Endodermal cell (in vitro differentiated cells): ENCODE results near the gene COASY. TPM values are rescaled to one million over a fixed set of nuclear protein-coding genes. Genes with fewer than 3 reads are reported as not detected.
A peak's percentile ranks its signal among the peaks of the same experiment; 100 is the strongest.

Experiments
- DNase-seq: peaks from one replicate; pipeline ENCODE4 v3.0.0-alpha.2; 2017
- H3K27ac ChIP-seq: 2 replicates; pipeline ENCODE4 v1.5.1; 2013; ENCODE audit warnings: mild to moderate bottlenecking, low read depth, low read length, moderate library complexity
- H3K27me3 ChIP-seq: 2 replicates; pipeline ENCODE4 v1.6.1; 2013; ENCODE audit warnings: mild to moderate bottlenecking, low read length, moderate library complexity; ENCODE audit not compliant: insufficient read depth, control insufficient read depth, poor library complexity, severe bottlenecking
- H3K36me3 ChIP-seq: 2 replicates; pipeline ENCODE4 v1.7.0; 2013; ENCODE audit warnings: mild to moderate bottlenecking, low read length, moderate library complexity; ENCODE audit not compliant: control insufficient read depth, insufficient read depth
- H3K4me1 ChIP-seq: one replicate; pipeline ENCODE4 v1.7.0; 2013; ENCODE audit warnings: low read length; ENCODE audit not compliant: control insufficient read depth, insufficient read depth
- H3K4me3 ChIP-seq: 2 replicates; pipeline ENCODE4 v1.5.1; 2013; ENCODE audit warnings: mild to moderate bottlenecking, low read length, moderate library complexity
- H3K9ac ChIP-seq: 2 replicates; pipeline ENCODE4 v1.6.1; 2013; ENCODE audit warnings: mild to moderate bottlenecking, low read length, moderate library complexity; ENCODE audit not compliant: poor library complexity, severe bottlenecking; ENCODE audit errors: extremely low read depth
- H3K9me3 ChIP-seq: 2 replicates; pipeline ENCODE4 v1.6.1; 2013; ENCODE audit warnings: mild to moderate bottlenecking, low read length, moderate library complexity; ENCODE audit not compliant: control insufficient read depth
- H3K27ac Mint-ChIP-seq: 2 replicates; pipeline ENCODE4 v1.8.0; 2020; ENCODE audit warnings: mixed read lengths
- H3K27me3 Mint-ChIP-seq: 2 replicates; pipeline ENCODE4 v1.8.0; 2021; ENCODE audit warnings: mild to moderate bottlenecking, mixed read lengths; ENCODE audit not compliant: insufficient read depth
- H3K36me3 Mint-ChIP-seq: 2 replicates; pipeline ENCODE4 v1.8.0; 2020; ENCODE audit warnings: low read depth, mixed read lengths
- H3K4me1 Mint-ChIP-seq: 2 replicates; pipeline ENCODE4 v1.8.0; 2020; ENCODE audit warnings: mixed read lengths
- H3K4me3 Mint-ChIP-seq: 2 replicates; pipeline ENCODE4 v1.8.0; 2020; ENCODE audit warnings: mild to moderate bottlenecking, moderate library complexity, mixed read lengths
- H3K9me3 Mint-ChIP-seq: 2 replicates; pipeline ENCODE4 v1.8.0; 2020; ENCODE audit warnings: mild to moderate bottlenecking, mixed read lengths
- WGBS, 2 experiments: methylation state at CpG; one replicate each; pipeline versions ENCODE4 v1.1.5 to v1.1.7; 2013; ENCODE audit warnings: missing lambda C conversion rate in 2 of 2, mixed read lengths in 1 of 2; ENCODE audit not compliant: insufficient coverage in 1 of 2, insufficient read length in 1 of 2; 5-methylcytosine and 5-hydroxymethylcytosine counted together
- total RNA-seq, 2 donors: library from RNA; stranded (reverse); fragmentation: NEBNext Ultra II Directional in 1 of 2; extraction: Animal tissue kit (Norgen Biotek cat#: 25700) in 1 of 2; gene quantifications; 2 replicates in 1 of 2; 3 replicates in 1 of 2; pipeline ENCODE4 v1.2.1, GENCODE V29; 2021
- TF ChIP-seq, protein P1 (sequence below): fragments of 200-600 bp; sonication (generic); conservative IDR thresholded peaks from 2 replicates; pipeline ENCODE4 v1.5.0; 2021; ENCODE audit warnings: antibody characterized with exemption, mild to moderate bottlenecking

Gene COASY
- total RNA-seq, 2 donors from 2014 or later: 97.7 to 99.4 TPM

- no peaks in the 10 kb centered on the region for H3K9me3 ChIP-seq
- 90 to 93% methylated on average over 10 to 23 of the region's 23 CpGs for WGBS, 2 experiments
- H3K27me3 ChIP-seq: no peaks in the 10 kb centered on the region
- H3K36me3 Mint-ChIP-seq: peaks cover 9% of the 10 kb centered on the region
- H3K4me3 ChIP-seq: no peak overlapping the region
- no peak overlapping the region for H3K4me3 Mint-ChIP-seq
- no peak overlapping the region for H3K27ac Mint-ChIP-seq
- H3K9ac ChIP-seq: no peak overlapping the region
- peaks cover 10% of the 10 kb centered on the region for H3K4me1 Mint-ChIP-seq
- DNase-seq: no peak
- no peaks in the 10 kb centered on the region for H3K27me3 Mint-ChIP-seq
- no peaks in the 10 kb centered on the region for H3K9me3 Mint-ChIP-seq
- no peak overlapping the region for H3K27ac ChIP-seq
- no peaks in the 10 kb centered on the region for H3K36me3 ChIP-seq
- no peaks in the 10 kb centered on the region for H3K4me1 ChIP-seq
- TF ChIP-seq, protein P1, sequence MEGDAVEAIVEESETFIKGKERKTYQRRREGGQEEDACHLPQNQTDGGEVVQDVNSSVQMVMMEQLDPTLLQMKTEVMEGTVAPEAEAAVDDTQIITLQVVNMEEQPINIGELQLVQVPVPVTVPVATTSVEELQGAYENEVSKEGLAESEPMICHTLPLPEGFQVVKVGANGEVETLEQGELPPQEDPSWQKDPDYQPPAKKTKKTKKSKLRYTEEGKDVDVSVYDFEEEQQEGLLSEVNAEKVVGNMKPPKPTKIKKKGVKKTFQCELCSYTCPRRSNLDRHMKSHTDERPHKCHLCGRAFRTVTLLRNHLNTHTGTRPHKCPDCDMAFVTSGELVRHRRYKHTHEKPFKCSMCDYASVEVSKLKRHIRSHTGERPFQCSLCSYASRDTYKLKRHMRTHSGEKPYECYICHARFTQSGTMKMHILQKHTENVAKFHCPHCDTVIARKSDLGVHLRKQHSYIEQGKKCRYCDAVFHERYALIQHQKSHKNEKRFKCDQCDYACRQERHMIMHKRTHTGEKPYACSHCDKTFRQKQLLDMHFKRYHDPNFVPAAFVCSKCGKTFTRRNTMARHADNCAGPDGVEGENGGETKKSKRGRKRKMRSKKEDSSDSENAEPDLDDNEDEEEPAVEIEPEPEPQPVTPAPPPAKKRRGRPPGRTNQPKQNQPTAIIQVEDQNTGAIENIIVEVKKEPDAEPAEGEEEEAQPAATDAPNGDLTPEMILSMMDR: no peak
These were observed 14.9 kb upstream of the COASY start for GRCh38 chr17:42547001-42547461.

DNA sequence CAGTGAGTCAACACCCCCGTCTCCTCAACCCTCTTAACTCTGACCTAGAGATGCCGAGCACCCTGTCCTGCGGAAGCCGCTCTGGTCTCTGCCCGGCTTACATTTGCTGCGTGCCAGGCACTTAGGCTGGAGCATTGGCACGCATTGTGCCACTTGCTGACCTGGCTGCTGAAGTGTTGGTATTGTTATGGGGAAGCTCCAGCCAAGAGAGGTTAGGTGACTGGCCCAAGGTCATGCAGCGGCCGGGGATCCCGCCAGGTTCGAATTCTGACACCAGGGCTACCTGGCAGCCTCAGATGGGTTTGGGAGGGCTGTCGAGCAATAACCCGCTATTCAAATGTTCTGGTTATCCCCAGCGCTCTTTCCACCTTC lies 14.3 kb upstream of the COASY start:
- H3K4me3 Mint-ChIP-seq: peak overlapping the region; percentile 45
- peaks cover 10% of the 10 kb centered on the region for H3K4me1 Mint-ChIP-seq
- TF ChIP-seq, protein P1: no peak
- no peak overlapping the region for H3K4me3 ChIP-seq
- no peaks in the 10 kb centered on the region for H3K9me3 Mint-ChIP-seq
- WGBS, 2 experiments: 90 to 91% methylated on average over 8 to 14 of the region's 14 CpGs
- peaks cover 9% of the 10 kb centered on the region for H3K36me3 Mint-ChIP-seq
- H3K9me3 ChIP-seq: no peaks in the 10 kb centered on the region
- no peak for DNase-seq
- H3K27me3 Mint-ChIP-seq: no peaks in the 10 kb centered on the region
- no peaks in the 10 kb centered on the region for H3K27me3 ChIP-seq
- H3K9ac ChIP-seq: no peak overlapping the region
- H3K4me1 ChIP-seq: no peaks in the 10 kb centered on the region
- no peaks in the 10 kb centered on the region for H3K36me3 ChIP-seq
- no peak overlapping the region for H3K27ac ChIP-seq
- H3K27ac Mint-ChIP-seq: no peak overlapping the region

- H3K27me3 ChIP-seq: no peaks in the 10 kb centered on the region
- peak overlapping the region; percentile 20 for H3K9ac ChIP-seq
- H3K4me3 ChIP-seq: peak overlapping the region; percentile 62
- WGBS, 2 experiments: 11 to 25% methylated on average over 42 to 74 of the region's 74 CpGs
- TF ChIP-seq, protein P1: peak; percentile 82
- peak overlapping the region; percentile 45 for H3K4me3 Mint-ChIP-seq
- DNase-seq: peak; percentile 100
- no peaks in the 10 kb centered on the region for H3K4me1 ChIP-seq
- peak overlapping the region; percentile 18 for H3K27ac ChIP-seq
- no peaks in the 10 kb centered on the region for H3K9me3 Mint-ChIP-seq
- H3K27me3 Mint-ChIP-seq: no peaks in the 10 kb centered on the region
- no peaks in the 10 kb centered on the region for H3K9me3 ChIP-seq
- H3K36me3 ChIP-seq: no peaks in the 10 kb centered on the region
- no peak overlapping the region for H3K27ac Mint-ChIP-seq
- H3K4me1 Mint-ChIP-seq: peaks cover 10% of the 10 kb centered on the region
- H3K36me3 Mint-ChIP-seq: peaks cover 9% of the 10 kb centered on the region
These were observed 13.7 kb upstream of the COASY start for GRCh38 chr17:42548070-42548837.
